Measurements from ENCODE around the gene CATSPERE.

DNA sequence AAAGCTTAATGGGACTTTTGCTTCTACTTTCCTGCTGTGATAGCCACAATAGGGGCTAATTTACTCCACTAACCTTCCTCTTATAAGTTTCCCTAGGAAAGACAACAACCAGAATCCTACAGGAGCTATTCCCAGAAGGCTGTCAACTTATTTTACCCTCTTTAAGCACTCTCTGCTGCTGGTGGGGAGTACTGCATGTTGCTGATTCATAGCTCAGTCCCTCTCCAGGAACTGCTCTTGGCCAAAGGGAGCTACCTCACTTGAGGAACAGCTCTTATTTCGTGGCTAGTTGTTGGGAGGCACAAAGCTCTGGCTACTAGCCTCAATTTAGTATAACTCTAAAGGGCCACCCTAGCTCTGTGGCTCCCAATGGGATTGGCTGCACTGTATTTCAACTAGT, 46.5 kb upstream of the CATSPERE start:
- TF ChIP-seq, protein P1, sequence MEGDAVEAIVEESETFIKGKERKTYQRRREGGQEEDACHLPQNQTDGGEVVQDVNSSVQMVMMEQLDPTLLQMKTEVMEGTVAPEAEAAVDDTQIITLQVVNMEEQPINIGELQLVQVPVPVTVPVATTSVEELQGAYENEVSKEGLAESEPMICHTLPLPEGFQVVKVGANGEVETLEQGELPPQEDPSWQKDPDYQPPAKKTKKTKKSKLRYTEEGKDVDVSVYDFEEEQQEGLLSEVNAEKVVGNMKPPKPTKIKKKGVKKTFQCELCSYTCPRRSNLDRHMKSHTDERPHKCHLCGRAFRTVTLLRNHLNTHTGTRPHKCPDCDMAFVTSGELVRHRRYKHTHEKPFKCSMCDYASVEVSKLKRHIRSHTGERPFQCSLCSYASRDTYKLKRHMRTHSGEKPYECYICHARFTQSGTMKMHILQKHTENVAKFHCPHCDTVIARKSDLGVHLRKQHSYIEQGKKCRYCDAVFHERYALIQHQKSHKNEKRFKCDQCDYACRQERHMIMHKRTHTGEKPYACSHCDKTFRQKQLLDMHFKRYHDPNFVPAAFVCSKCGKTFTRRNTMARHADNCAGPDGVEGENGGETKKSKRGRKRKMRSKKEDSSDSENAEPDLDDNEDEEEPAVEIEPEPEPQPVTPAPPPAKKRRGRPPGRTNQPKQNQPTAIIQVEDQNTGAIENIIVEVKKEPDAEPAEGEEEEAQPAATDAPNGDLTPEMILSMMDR (conservative IDR thresholded peaks at IDR 0.05; ENCODE audit: low read length) = no peak
- TF ChIP-seq EZH2phosphoT487 (IDR thresholded peaks at IDR 0.05; ENCODE audit: borderline replicate concordance) = no peak

All from Loucy (cell line).